HG02840 (cell line): ENCODE data around the gene HIGD1A.
A peak's percentile ranks its signal among the peaks of the same experiment; 100 is the strongest.
"Not testable (repeated sequence)": the region's sequence is repeated elsewhere in the genome, so short reads cannot be mapped to it uniquely, and the experiment has no call there.

Experiments
- ATAC-seq: cut with Tn5 transposase; IDR thresholded peaks from one replicate; pipeline ENCODE4 v1.9.1; 2021; ENCODE audit warnings: mild to moderate bottlenecking, moderate library complexity, moderate number of reproducible peaks; ENCODE audit not compliant: unreplicated experiment, low FRiP score

The HIGD1A gene

GRCh38 chr3:42829628-42830436 lies 25.5 kb upstream of the HIGD1A start:
- no peak for ATAC-seq

GRCh38 chr3:42829083-42829627 lies 24.9 kb upstream of the HIGD1A start:
- ATAC-seq, result no peak

GRCh38 chr3:42827654-42828053 lies 23.4 kb upstream of the HIGD1A start:
- ATAC-seq, result no peak

DNA sequence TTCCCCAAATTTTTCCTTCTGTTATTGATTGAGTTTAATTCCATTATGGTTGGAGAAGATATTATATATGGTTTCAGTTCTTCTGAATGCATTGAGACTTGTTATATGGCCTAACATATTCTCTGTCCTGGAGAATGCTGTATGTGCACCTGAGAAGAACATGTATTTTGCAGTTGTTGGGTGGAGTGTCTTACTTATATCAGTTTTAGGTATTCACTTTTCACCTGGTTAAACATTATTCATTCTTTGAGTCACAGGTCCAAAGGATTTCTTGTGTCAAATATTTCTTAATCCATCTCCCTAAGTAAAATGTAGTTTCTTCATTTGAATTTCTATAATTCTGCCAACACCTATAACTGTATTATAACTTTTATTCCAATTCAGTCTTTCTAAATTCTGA lies 22.7 kb upstream of the HIGD1A start:
- no peak for ATAC-seq

DNA sequence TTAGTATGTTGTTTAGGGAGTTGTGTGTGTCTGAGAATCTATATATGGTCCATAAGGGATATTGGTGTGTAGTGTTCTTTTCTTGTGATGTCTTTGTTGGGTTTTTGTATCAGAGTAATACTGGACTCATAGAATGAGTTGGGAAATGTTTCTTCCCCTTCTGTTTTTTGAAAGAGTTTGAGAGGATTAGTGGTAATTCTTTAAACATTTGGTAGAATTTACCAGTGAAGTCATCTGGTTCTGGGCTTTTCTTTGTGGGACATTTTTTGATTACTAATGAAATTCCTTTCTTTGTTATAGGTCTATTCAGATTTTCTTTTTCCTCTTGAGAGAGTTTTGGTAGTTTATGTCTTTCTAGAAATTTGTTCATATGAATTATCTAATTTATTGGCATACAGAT lies 21.9 kb upstream of the HIGD1A start:
- no peak for ATAC-seq

- ATAC-seq, result no peak
Measured at GRCh38 chr3:42823351-42823750, 19.1 kb upstream of the HIGD1A start.

GRCh38 chr3:42822828-42823227 lies 18.5 kb upstream of the HIGD1A start:
- no peak for ATAC-seq

DNA sequence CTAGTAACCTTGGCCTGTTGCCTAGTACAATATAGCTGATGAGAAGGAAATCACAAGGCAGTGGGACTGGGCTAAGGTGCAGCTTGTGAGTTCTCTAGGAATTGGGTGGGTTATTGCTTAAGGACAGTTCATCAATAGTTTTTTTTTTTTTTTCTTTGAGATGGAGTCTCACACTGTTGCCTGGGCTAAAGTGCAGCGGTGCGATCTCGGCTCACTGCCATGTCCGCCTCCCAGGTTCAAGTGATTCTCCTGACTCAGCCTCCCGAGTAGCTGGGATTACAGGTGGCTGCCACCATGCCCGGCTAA lies 16.4 kb upstream of the HIGD1A start:
- ATAC-seq, result no peak

- no peak for ATAC-seq
Measured at GRCh38 chr3:42819351-42819965, 15.2 kb upstream of the HIGD1A start.

GRCh38 chr3:42815826-42816225 lies 11.5 kb upstream of the HIGD1A start:
- no peak for ATAC-seq

DNA sequence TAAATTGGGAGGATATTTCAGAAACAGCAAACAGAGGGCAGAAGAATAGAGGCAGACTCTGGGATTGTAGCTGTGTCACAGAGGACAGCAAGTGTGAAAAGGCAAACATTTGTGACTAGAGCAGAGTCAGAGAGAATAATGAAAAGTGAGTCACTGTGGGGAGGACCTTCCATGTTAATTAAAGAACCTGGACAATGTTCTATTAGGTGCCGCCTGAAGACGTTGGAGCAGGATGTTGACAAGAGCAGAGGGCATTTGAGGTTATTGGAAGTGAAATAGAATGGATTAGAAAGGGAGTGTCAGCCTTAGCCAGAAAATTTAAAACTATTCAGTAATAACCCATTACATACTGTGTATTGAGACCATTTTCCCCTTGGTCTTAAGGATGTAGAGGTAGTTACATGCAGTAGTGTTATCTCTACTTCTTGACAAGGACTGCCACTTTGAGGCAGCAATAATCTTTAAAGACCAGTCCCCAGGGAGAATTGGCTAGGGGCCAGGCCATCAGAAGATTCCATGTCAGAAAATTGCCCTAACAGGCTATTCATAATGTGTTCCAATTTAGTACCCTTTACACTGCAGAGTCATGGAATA lies 10.7 kb upstream of the HIGD1A start:
- no peak for ATAC-seq

- ATAC-seq, result no peak
Measured at GRCh38 chr3:42814246-42814645, 10.0 kb upstream of the HIGD1A start.

GRCh38 chr3:42811118-42811883 lies 7.0 kb upstream of the HIGD1A start:
- not testable (repeated sequence) for ATAC-seq

DNA sequence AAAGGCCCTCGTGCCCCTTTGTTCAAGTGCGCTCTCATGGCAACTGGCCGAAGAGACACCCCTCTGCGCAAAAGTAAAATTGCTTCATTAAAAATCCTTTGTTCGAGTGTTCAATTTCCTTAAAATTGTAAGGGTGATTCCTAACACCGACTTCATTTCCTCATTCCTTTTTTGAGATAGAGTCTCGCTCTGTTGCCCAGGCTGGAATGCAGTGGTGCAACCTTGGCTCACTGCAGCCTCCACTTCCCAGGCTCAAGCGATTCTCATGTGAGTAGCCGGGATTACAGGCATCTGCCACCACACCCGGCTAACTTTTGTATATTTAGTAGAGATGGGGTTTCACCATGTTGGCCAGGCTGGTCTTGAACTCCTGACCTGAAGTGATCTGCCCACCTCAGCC lies 6.4 kb upstream of the HIGD1A start:
- ATAC-seq, result not testable (repeated sequence)

- ATAC-seq, result no peak
Measured at GRCh38 chr3:42809202-42809601, 4.9 kb upstream of the HIGD1A start, which contains the start of gene ACKR2. Gene ACKR2, plus strand, starts transcription at chr3:42809445. Its CDS starts 55,058 bp downstream, at chr3:42864503.

DNA sequence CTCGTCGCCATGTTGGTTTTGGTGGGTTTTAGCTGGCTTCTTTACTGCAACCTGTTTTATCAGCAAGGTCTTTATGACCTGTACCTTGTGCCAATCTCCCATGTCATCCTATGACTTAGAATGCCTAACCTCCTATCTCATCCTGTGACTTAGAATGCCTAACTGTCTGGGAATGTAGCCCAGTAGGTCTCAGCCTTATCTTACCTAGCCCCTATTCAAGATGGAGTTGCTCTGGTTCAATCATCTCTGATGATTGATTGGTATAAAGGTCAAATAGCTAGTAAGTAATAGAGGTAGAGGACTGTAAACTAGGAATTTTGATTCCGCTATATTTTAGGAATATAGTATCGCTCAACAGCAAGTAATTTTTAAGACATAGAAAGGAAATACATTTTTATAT lies 3.6 kb upstream of the HIGD1A start:
- no peak for ATAC-seq

- no peak for ATAC-seq
Measured at GRCh38 chr3:42805141-42805821, 991 bp upstream of the HIGD1A start.

GRCh38 chr3:42804831-42805132 lies 492 bp upstream of the HIGD1A start:
- peak; percentile 23 for ATAC-seq

- ATAC-seq, result peak; percentile 28
Measured at GRCh38 chr3:42803414-42804105, 730 bp downstream of the HIGD1A start.

DNA sequence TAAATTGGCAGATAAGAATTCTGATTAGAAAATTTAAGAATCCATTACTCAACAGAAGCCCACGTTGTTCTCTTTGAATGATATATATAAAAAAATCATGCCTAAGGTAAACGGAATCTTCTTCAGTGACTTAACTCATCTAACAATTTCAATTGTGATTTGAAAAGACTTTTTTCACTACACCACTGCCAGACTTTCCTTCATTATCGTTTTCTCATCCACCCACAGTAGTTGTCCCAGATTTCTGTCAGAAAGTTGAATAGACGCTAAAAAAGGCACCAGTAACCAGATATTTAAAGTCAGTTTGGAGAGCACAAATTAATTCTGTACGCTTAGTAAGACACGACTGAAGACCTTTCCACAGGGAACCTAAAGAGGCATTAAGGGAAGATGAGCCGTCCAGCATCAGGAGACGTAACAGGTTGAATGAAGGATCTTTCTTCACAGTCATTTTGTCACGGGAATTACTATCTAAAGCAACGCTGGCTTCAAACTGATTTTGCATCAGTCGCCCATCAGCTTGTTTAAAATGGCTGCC lies 1.3 kb downstream of the HIGD1A start:
- ATAC-seq, result no peak
